Activated naive CD8-positive, alpha-beta T cell (primary cell): ENCODE results near the gene ADCY2.

ENCODE experiments used
- H3K27ac Mint-ChIP-seq: one replicate; pipeline ENCODE4 v1.8.0; 2021; ENCODE audit warnings: mixed read lengths
- H3K27me3 Mint-ChIP-seq: one replicate; pipeline ENCODE4 v1.8.0; 2021; ENCODE audit warnings: mixed read lengths
- H3K36me3 Mint-ChIP-seq: one replicate; pipeline ENCODE4 v1.8.0; 2021; ENCODE audit warnings: mixed read lengths
- H3K4me1 Mint-ChIP-seq: one replicate; pipeline ENCODE4 v1.8.0; 2021; ENCODE audit warnings: low read depth, mixed read lengths
- H3K4me3 Mint-ChIP-seq: one replicate; pipeline ENCODE4 v1.8.0; 2021; ENCODE audit warnings: mild to moderate bottlenecking, mixed read lengths
- H3K9me3 Mint-ChIP-seq: one replicate; pipeline ENCODE4 v1.8.0; 2021; ENCODE audit warnings: low read depth, mixed read lengths

The ADCY2 gene

GRCh38 chr5:7608772-7609171 lies 212.8 kb downstream of the ADCY2 start:
- Mint-ChIP-seq H3K4me1 (no peaks in the 10 kb centered on the region), H3K36me3 (no peaks in the 10 kb centered on the region), H3K27me3 (peaks cover 3% of the 10 kb centered on the region), H3K27ac (no peak overlapping the region), H3K4me3 (no peak overlapping the region), H3K9me3 (peaks cover 5% of the 10 kb centered on the region)

GRCh38 chr5:7609726-7610125 lies 213.8 kb downstream of the ADCY2 start:
- no peaks in the 10 kb centered on the region for H3K4me1 Mint-ChIP-seq
- H3K9me3 Mint-ChIP-seq = peaks cover 5% of the 10 kb centered on the region
- H3K4me3 Mint-ChIP-seq = no peak overlapping the region
- no peaks in the 10 kb centered on the region for H3K36me3 Mint-ChIP-seq
- H3K27ac Mint-ChIP-seq = no peak overlapping the region
- H3K27me3 Mint-ChIP-seq = peaks cover 3% of the 10 kb centered on the region

- no peaks in the 10 kb centered on the region for H3K36me3 Mint-ChIP-seq
- peaks cover 5% of the 10 kb centered on the region for H3K9me3 Mint-ChIP-seq
- H3K27me3 Mint-ChIP-seq = peaks cover 3% of the 10 kb centered on the region
- H3K27ac Mint-ChIP-seq = no peak overlapping the region
- no peak overlapping the region for H3K4me3 Mint-ChIP-seq
- no peaks in the 10 kb centered on the region for H3K4me1 Mint-ChIP-seq
Measured at GRCh38 chr5:7610531-7611177, 214.7 kb downstream of the ADCY2 start.

GRCh38 chr5:7611518-7611917 lies 215.6 kb downstream of the ADCY2 start:
- peaks cover 3% of the 10 kb centered on the region for H3K27me3 Mint-ChIP-seq
- no peaks in the 10 kb centered on the region for H3K36me3 Mint-ChIP-seq
- H3K9me3 Mint-ChIP-seq = peaks cover 5% of the 10 kb centered on the region
- no peak overlapping the region for H3K4me3 Mint-ChIP-seq
- no peak overlapping the region for H3K27ac Mint-ChIP-seq
- H3K4me1 Mint-ChIP-seq = no peaks in the 10 kb centered on the region

- Mint-ChIP-seq H3K27me3 (peaks cover 4% of the 10 kb centered on the region), H3K4me3 (no peak overlapping the region), H3K27ac (no peak overlapping the region), H3K36me3 (no peaks in the 10 kb centered on the region), H3K4me1 (no peaks in the 10 kb centered on the region), H3K9me3 (no peaks in the 10 kb centered on the region)
Measured at GRCh38 chr5:7615566-7616061, 219.7 kb downstream of the ADCY2 start.

GRCh38 chr5:7616897-7617296 lies 221.0 kb downstream of the ADCY2 start:
- H3K9me3 Mint-ChIP-seq = no peaks in the 10 kb centered on the region
- peaks cover 4% of the 10 kb centered on the region for H3K27me3 Mint-ChIP-seq
- no peaks in the 10 kb centered on the region for H3K36me3 Mint-ChIP-seq
- no peaks in the 10 kb centered on the region for H3K4me1 Mint-ChIP-seq
- H3K27ac Mint-ChIP-seq = no peak overlapping the region
- H3K4me3 Mint-ChIP-seq = no peak overlapping the region

- Mint-ChIP-seq H3K4me1 (no peaks in the 10 kb centered on the region), H3K27ac (no peak overlapping the region), H3K36me3 (no peaks in the 10 kb centered on the region), H3K9me3 (no peaks in the 10 kb centered on the region), H3K27me3 (peaks cover 1% of the 10 kb centered on the region), H3K4me3 (no peak overlapping the region)
Measured at GRCh38 chr5:7622498-7622897, 226.6 kb downstream of the ADCY2 start.

GRCh38 chr5:7625740-7626139 lies 229.8 kb downstream of the ADCY2 start:
- H3K4me1 Mint-ChIP-seq = no peaks in the 10 kb centered on the region
- H3K27me3 Mint-ChIP-seq = no peaks in the 10 kb centered on the region
- no peaks in the 10 kb centered on the region for H3K36me3 Mint-ChIP-seq
- no peak overlapping the region for H3K27ac Mint-ChIP-seq
- H3K4me3 Mint-ChIP-seq = no peak overlapping the region
- H3K9me3 Mint-ChIP-seq = peaks cover 5% of the 10 kb centered on the region

- Mint-ChIP-seq H3K36me3 (no peaks in the 10 kb centered on the region), H3K27me3 (no peaks in the 10 kb centered on the region), H3K27ac (no peak overlapping the region), H3K4me3 (no peak overlapping the region), H3K4me1 (no peaks in the 10 kb centered on the region), H3K9me3 (peaks cover 5% of the 10 kb centered on the region)
Measured at GRCh38 chr5:7628248-7628647, 232.3 kb downstream of the ADCY2 start.

- Mint-ChIP-seq H3K9me3 (peaks cover 5% of the 10 kb centered on the region), H3K27ac (no peak overlapping the region), H3K27me3 (no peaks in the 10 kb centered on the region), H3K36me3 (no peaks in the 10 kb centered on the region), H3K4me1 (no peaks in the 10 kb centered on the region), H3K4me3 (no peak overlapping the region)
Measured at GRCh38 chr5:7628820-7629219, 232.9 kb downstream of the ADCY2 start.

- Mint-ChIP-seq H3K9me3 (peaks cover 5% of the 10 kb centered on the region), H3K4me3 (no peak overlapping the region), H3K36me3 (no peaks in the 10 kb centered on the region), H3K27me3 (no peaks in the 10 kb centered on the region), H3K27ac (no peak overlapping the region), H3K4me1 (no peaks in the 10 kb centered on the region)
Measured at GRCh38 chr5:7629561-7629960, 233.6 kb downstream of the ADCY2 start.

- Mint-ChIP-seq H3K9me3 (no peaks in the 10 kb centered on the region), H3K4me3 (no peak overlapping the region), H3K27me3 (no peaks in the 10 kb centered on the region), H3K4me1 (no peaks in the 10 kb centered on the region), H3K36me3 (no peaks in the 10 kb centered on the region), H3K27ac (no peak overlapping the region)
Measured at GRCh38 chr5:7634837-7635236, 238.9 kb downstream of the ADCY2 start.

- H3K36me3 Mint-ChIP-seq = no peaks in the 10 kb centered on the region
- H3K27ac Mint-ChIP-seq = no peak overlapping the region
- no peaks in the 10 kb centered on the region for H3K27me3 Mint-ChIP-seq
Measured at GRCh38 chr5:7638456-7638855, 242.5 kb downstream of the ADCY2 start.

GRCh38 chr5:7642029-7642428 lies 246.1 kb downstream of the ADCY2 start:
- Mint-ChIP-seq H3K4me3 (no peak overlapping the region), H3K27me3 (no peaks in the 10 kb centered on the region), H3K4me1 (no peaks in the 10 kb centered on the region), H3K9me3 (peaks cover 17% of the 10 kb centered on the region), H3K27ac (no peak overlapping the region), H3K36me3 (no peaks in the 10 kb centered on the region)

More at GRCh38 chr5:7638456-7638855, 242.5 kb downstream of the ADCY2 start:
- Mint-ChIP-seq H3K4me3 (no peak overlapping the region), H3K9me3 (peaks cover 4% of the 10 kb centered on the region), H3K4me1 (no peaks in the 10 kb centered on the region)

- Mint-ChIP-seq H3K9me3 (peaks cover 17% of the 10 kb centered on the region), H3K4me1 (no peaks in the 10 kb centered on the region), H3K4me3 (no peak overlapping the region), H3K27ac (no peak overlapping the region), H3K27me3 (no peaks in the 10 kb centered on the region), H3K36me3 (no peaks in the 10 kb centered on the region)
Measured at GRCh38 chr5:7644723-7645122, 248.8 kb downstream of the ADCY2 start.

GRCh38 chr5:7650755-7651154 lies 254.8 kb downstream of the ADCY2 start:
- peaks cover 3% of the 10 kb centered on the region for H3K27me3 Mint-ChIP-seq

More at GRCh38 chr5:7650755-7651154, 254.8 kb downstream of the ADCY2 start:
- Mint-ChIP-seq H3K4me3 (no peak overlapping the region), H3K27ac (no peak overlapping the region), H3K36me3 (no peaks in the 10 kb centered on the region), H3K9me3 (no peaks in the 10 kb centered on the region), H3K4me1 (no peaks in the 10 kb centered on the region)
